ENCODE measurements around the gene SIL1. TPM values are rescaled to one million over a fixed set of nuclear protein-coding genes. Genes with fewer than 3 reads are reported as not detected.

The SIL1 gene
- polyA plus RNA-seq, 2 of the 4 experiments (the other 2 are of a cell fraction): 27.6 to 45.5 TPM

- 89% methylated on average over 5 of the region's 5 CpGs for WGBS (ENCODE audit: missing lambda C conversion rate)
- no peak for FAIRE-seq
- Histone ChIP-seq H3K9me3 (no peaks in the 10 kb centered on the region), H3K4me3 (no peak overlapping the region), H3K4me1 (no peaks in the 10 kb centered on the region), H3K4me2 (no peak overlapping the region), H3K27ac (no peak overlapping the region)
- ATAC-seq: no peak
- ChIA-PET POLR2A (no interaction called here), CTCF (no interaction called here)
- DNase-seq (ENCODE audit: low read depth in 1 of 2, low spot score in 1 of 2): no peak
- TF ChIP-seq FOSL2 (IDR thresholded peaks at IDR 0.05) (no peak), FOSL2 (CRISPR knock-in tag; IDR thresholded peaks at IDR 0.05) (no peak), EP300 (IDR thresholded peaks at IDR 0.05) (no peak)
- TF ChIP-seq, protein P1, sequence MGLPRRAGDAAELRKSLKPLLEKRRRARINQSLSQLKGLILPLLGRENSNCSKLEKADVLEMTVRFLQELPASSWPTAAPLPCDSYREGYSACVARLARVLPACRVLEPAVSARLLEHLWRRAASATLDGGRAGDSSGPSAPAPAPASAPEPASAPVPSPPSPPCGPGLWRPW (IDR thresholded peaks at IDR 0.05): no peak
Measured at GRCh38 chr5:138947780-138948179, 250.4 kb downstream of the SIL1 start.

DNA sequence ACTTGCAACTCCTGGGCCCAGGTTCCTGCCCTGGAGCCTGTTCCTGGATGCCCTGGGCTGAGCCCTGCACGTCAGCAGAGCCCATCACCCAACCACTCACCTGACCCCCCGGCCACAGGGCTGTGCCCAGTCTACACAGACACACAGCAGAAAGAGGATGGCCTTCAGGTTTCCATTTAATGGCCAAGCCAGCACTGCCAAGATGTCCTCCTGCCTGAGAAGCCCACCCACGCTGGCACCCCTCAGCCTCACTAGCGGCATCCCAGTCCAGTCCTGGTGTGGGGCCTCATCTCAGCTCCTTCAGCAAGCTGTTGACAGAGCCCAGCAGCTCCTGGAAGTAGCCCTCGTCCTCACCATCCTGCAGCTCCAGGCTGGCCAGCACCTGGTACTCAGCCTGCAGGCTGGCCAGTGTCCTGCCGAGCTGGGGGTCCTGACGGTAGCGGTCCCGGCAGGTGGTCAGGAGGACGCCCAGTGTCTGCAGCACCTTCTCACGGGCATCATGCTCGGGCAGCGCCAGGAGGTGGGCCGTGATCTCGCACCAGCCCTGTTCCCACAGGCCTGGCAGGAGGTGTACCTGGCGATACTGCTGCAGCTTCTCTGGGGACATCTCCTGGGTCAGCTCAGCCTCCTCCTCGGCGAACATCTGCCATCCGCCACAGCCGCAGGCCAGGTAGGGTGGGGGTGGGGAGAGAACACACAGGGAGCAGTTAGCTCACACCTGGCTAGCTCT is 251.2 kb downstream of the SIL1 start:
- POLR2A ChIA-PET: no interaction called here
- H3K4me1 ChIP-seq: no peaks in the 10 kb centered on the region
- 93% methylated on average over 3 of the region's 20 CpGs for WGBS (ENCODE audit: missing lambda C conversion rate)
- H3K4me2 ChIP-seq: no peak overlapping the region
- CTCF ChIA-PET: no interaction called here
- no peaks in the 10 kb centered on the region for H3K9me3 ChIP-seq
- no peak for ATAC-seq
- TF ChIP-seq TFCP2L1 (CRISPR knock-in tag; IDR thresholded peaks at IDR 0.05) (no peak), CHD2 (IDR thresholded peaks at IDR 0.05; ENCODE audit: low read length, partially characterized antibody) (no peak), FOSB (CRISPR knock-in tag; IDR thresholded peaks at IDR 0.05) (no peak), FOXS1 (CRISPR knock-in tag; IDR thresholded peaks at IDR 0.05) (no peak), EHMT2 (IDR thresholded peaks at IDR 0.05; ENCODE audit: low read depth) (no peak), SMC3 (IDR thresholded peaks at IDR 0.05) (no peak), SREBF2 (IDR thresholded peaks at IDR 0.05) (no peak)
- TF ChIP-seq, protein P2, sequence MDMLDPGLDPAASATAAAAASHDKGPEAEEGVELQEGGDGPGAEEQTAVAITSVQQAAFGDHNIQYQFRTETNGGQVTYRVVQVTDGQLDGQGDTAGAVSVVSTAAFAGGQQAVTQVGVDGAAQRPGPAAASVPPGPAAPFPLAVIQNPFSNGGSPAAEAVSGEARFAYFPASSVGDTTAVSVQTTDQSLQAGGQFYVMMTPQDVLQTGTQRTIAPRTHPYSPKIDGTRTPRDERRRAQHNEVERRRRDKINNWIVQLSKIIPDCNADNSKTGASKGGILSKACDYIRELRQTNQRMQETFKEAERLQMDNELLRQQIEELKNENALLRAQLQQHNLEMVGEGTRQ (IDR thresholded peaks at IDR 0.05): no peak
- TF ChIP-seq, protein P3, sequence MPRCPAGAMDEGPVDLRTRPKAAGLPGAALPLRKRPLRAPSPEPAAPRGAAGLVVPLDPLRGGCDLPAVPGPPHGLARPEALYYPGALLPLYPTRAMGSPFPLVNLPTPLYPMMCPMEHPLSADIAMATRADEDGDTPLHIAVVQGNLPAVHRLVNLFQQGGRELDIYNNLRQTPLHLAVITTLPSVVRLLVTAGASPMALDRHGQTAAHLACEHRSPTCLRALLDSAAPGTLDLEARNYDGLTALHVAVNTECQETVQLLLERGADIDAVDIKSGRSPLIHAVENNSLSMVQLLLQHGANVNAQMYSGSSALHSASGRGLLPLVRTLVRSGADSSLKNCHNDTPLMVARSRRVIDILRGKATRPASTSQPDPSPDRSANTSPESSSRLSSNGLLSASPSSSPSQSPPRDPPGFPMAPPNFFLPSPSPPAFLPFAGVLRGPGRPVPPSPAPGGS (IDR thresholded peaks at IDR 0.05): no peak
- no peak overlapping the region for H3K27ac ChIP-seq
- no peak for FAIRE-seq
- DNase-seq (ENCODE audit: low read depth in 1 of 2, low spot score in 1 of 2): no peak
- H3K4me3 ChIP-seq: no peak overlapping the region

- CTCF ChIA-PET: interaction anchor here (0.5 kb wide), 1 partner anchor 11 kb away, joined by 5 read pairs; no protein-coding TSS in a partner anchor
- H3K9me3 ChIP-seq: no peaks in the 10 kb centered on the region
- POLR2A ChIA-PET: no interaction called here
- ATAC-seq: no peak
- DNase-seq (ENCODE audit: low read depth in 1 of 2, low spot score in 1 of 2): no peak
- TF ChIP-seq, protein P3 (IDR thresholded peaks at IDR 0.05): no peak
- TF ChIP-seq TFCP2L1 (CRISPR knock-in tag; IDR thresholded peaks at IDR 0.05): no peak
- TF ChIP-seq EHMT2 (IDR thresholded peaks at IDR 0.05; ENCODE audit: low read depth): no peak
- TF ChIP-seq KDM1A (IDR thresholded peaks at IDR 0.05; ENCODE audit: low read depth): no peak
- TF ChIP-seq HOXB13 (CRISPR knock-in tag; IDR thresholded peaks at IDR 0.05; ENCODE audit: low read depth): no peak
- no peak for TF ChIP-seq CEBPB (IDR thresholded peaks at IDR 0.05)
- no peak for TF ChIP-seq RAD21 (conservative IDR thresholded peaks at IDR 0.05 in 1 of 2, IDR thresholded peaks at IDR 0.05 in 1 of 2)
- no peak overlapping the region for H3K4me3 ChIP-seq
- no peak overlapping the region for H3K27ac ChIP-seq
- no peak for FAIRE-seq
- no peaks in the 10 kb centered on the region for H3K4me1 ChIP-seq
- WGBS (ENCODE audit: missing lambda C conversion rate): 88% methylated on average over 6 of the region's 8 CpGs
- no peak overlapping the region for H3K4me2 ChIP-seq
Measured at GRCh38 chr5:138946241-138946623, 251.9 kb downstream of the SIL1 start.

Data from A549 (cell line).